ENCODE measurements around the gene LRRC45.

The LRRC45 gene

GRCh38 chr17:82020572-82021106 is 2.5 kb upstream of the LRRC45 start:
- DNase-seq, result no peak

GRCh38 chr17:82021107-82021899 is 1.8 kb upstream of the LRRC45 start:
- peak; percentile 81 for DNase-seq

- DNase-seq, result no peak
Observed at GRCh38 chr17:82021900-82022309, 1.2 kb upstream of the LRRC45 start.

GRCh38 chr17:82022310-82022980 is 660 bp upstream of the LRRC45 start, which contains the start of gene CENPX:
CENPX (minus strand) TSS chr17:82022878; CDS start chr17:82022861, 17 bp downstream.
- no peak for DNase-seq

GRCh38 chr17:82023447-82024241 is 539 bp downstream of the LRRC45 start:
- no peak for DNase-seq

- DNase-seq, result no peak
Observed at GRCh38 chr17:82024859-82025258, 1.8 kb downstream of the LRRC45 start.

GRCh38 chr17:82025401-82026107 is 2.4 kb downstream of the LRRC45 start:
- DNase-seq, result no peak

- no peak for DNase-seq
Observed at GRCh38 chr17:82028246-82028645, 5.1 kb downstream of the LRRC45 start.

- no peak for DNase-seq
Observed at GRCh38 chr17:82028966-82029365, 5.9 kb downstream of the LRRC45 start.

GRCh38 chr17:82029391-82029790 is 6.3 kb downstream of the LRRC45 start:
- no peak for DNase-seq

GRCh38 chr17:82029990-82030469 is 6.9 kb downstream of the LRRC45 start:
- no peak for DNase-seq

- peak; percentile 91 for DNase-seq
Observed at GRCh38 chr17:82030470-82031302, 7.6 kb downstream of the LRRC45 start.

- DNase-seq, result no peak
Observed at GRCh38 chr17:82031303-82031884, 8.3 kb downstream of the LRRC45 start, which contains the start of gene RAC3. RAC3 (plus strand) TSS chr17:82031678; CDS start chr17:82031762, 84 bp downstream.

GRCh38 chr17:82031885-82032627 is 9.0 kb downstream of the LRRC45 start:
- no peak for DNase-seq

- no peak for DNase-seq
Observed at GRCh38 chr17:82033359-82034085, 10.4 kb downstream of the LRRC45 start.

- no peak for DNase-seq
Observed at GRCh38 chr17:82034371-82035011, 11.4 kb downstream of the LRRC45 start.

GRCh38 chr17:82035488-82035887 is 12.4 kb downstream of the LRRC45 start:
- DNase-seq, result no peak

GRCh38 chr17:82035956-82036633 is 13.0 kb downstream of the LRRC45 start:
- DNase-seq, result no peak
